Breast epithelium (tissue), 3 donors: ENCODE data around the gene CDH23.

ENCODE experiments used
- POLR2A ChIP-seq: fragments of 450-650 bp; IDR thresholded peaks from one replicate; pipeline ENCODE4 v1.6.1; 2016; ENCODE audit warnings: antibody characterized with exemption, mild to moderate bottlenecking, moderate library complexity
- POLR2AphosphoS5 ChIP-seq, 3 donors: sonication (generic); formaldehyde crosslinking; IDR thresholded peaks; one replicate each; pipeline ENCODE4 v1.6.1; 2017; ENCODE audit warnings: antibody characterized with exemption in 3 of 3
- TF ChIP-seq, protein P1 (sequence below), 3 donors: fragments of 450-650 bp; IDR thresholded peaks; one replicate each; pipeline ENCODE4 v1.5.1; 2016 to 2017; ENCODE audit warnings: antibody characterized with exemption in 3 of 3, mild to moderate bottlenecking in 3 of 3, moderate library complexity in 3 of 3

DNA sequence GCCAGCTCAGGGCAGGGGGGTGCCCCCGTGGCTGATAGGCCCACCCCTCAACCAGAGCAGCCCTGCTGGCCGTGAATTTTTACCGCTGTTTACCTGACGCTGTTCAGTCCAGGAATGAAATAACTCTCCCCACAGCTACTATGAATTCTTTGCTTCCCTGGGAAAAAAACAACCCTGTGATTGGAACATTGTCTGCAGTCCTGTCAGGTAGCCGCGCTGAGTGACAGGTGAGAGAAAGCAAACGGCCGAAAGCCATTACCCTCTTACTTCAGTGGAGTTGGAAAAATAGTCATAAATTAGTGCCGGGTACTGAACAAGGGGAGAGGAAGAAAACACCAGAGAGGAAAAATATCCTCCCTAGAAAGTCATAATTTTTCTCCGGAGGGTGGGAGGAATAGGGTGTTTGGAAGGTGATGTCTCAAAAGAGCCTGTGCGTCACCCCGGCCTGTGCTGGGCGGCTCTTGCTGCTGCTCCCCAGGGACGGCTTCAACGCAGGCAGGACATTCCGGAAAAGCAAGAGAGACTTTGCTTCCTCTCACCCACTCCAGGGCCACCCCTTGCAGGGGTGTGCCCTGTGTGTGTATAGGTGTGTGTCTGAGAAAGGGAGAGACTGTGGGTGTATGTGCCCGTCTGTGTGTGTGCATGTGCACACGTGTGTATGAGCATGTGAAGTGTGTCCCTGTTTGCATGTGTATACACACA is 69.0 kb downstream of the CDH23 start:
- TF ChIP-seq, protein P1, sequence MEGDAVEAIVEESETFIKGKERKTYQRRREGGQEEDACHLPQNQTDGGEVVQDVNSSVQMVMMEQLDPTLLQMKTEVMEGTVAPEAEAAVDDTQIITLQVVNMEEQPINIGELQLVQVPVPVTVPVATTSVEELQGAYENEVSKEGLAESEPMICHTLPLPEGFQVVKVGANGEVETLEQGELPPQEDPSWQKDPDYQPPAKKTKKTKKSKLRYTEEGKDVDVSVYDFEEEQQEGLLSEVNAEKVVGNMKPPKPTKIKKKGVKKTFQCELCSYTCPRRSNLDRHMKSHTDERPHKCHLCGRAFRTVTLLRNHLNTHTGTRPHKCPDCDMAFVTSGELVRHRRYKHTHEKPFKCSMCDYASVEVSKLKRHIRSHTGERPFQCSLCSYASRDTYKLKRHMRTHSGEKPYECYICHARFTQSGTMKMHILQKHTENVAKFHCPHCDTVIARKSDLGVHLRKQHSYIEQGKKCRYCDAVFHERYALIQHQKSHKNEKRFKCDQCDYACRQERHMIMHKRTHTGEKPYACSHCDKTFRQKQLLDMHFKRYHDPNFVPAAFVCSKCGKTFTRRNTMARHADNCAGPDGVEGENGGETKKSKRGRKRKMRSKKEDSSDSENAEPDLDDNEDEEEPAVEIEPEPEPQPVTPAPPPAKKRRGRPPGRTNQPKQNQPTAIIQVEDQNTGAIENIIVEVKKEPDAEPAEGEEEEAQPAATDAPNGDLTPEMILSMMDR (IDR thresholded peaks at IDR 0.05): no peak
- no peak for TF ChIP-seq POLR2A
- no peak for TF ChIP-seq POLR2AphosphoS5 (IDR thresholded peaks at IDR 0.05)
